Measurements from ENCODE around the gene COL13A1.

COL13A1 gene

DNA sequence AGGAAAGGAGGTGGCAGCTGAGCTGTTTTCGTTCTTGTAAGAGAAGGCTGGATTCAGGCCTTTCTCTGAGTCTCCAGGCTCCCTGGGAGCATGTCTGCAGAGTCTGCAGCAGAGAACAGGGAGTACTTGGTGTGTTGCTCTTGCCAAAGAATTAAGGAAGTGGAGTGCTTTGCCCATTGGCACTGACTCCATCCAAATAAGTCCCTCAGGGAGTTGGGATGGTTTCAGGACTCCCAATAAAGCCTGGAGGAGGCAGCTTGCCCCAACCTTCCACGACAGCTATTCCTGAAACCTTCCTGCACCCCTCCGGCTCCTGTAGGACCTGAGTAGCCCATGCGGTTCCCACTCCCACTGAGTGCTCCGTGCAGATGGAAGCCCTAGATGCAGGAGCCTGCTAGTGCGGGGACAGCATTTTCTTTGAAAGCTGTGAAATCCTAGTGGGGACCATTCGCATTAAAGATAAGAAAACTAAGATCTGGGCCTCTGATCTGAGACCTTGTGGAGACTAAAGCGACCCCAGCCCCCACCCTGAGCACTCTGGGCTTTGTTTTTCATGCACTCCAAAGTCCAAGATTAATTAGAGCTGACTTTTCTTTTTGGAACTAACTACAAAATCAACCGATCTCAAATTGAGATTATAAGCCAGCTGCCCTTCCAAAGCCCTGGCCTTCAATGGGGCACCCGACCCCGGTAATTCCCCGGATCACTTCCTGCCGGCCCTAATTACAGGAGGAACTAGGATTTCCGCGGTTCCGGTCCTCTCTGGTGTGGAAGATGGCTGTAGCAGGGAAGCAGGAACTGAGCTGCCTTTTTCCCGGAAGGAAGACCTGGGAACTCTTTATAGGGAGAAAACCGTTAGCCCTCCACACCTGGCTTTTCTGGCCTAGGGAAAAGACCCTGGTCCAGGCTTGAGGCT is 110.2 kb downstream of the COL13A1 start:
- Histone ChIP-seq H3K27me3 (ENCODE audit: control insufficient read depth, insufficient read depth, low read length) (no peaks in the 10 kb centered on the region; the same call in 1 of the 2 replicates), H3K4me3 (ENCODE audit: low read depth, low read length) (no peak overlapping the region), H3K4me1 (ENCODE audit: control insufficient read depth, insufficient read depth, low read length) (no peaks in the 10 kb centered on the region), H3K27ac (ENCODE audit: low read depth, low read length) (no peak overlapping the region), H3K9me3 (ENCODE audit: control insufficient read depth, insufficient read depth, low read length) (no peaks in the 10 kb centered on the region), H3K36me3 (ENCODE audit: control insufficient read depth, insufficient read depth, low read length) (no peaks in the 10 kb centered on the region), H3K9ac (ENCODE audit: low read depth, low read length) (no peak overlapping the region)

DNA sequence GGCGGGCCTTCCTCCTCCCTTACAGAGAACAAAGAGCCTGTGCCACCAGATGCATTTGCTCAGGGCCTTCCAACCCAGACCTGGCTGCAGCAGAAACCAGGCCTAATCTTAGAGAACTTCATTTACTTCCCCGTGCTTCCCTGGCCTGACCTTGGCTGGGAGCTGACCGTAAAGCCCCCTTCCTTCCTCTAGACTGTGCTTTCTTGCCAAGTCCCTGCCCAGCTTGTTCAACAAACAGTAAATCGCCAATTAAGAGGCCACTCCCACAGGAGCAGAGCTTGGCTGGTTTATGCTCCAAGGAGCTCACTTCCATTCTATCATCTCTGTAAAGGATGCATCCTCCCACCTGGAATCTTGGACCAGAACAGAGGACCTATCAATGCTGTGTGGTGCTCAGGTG is 110.9 kb downstream of the COL13A1 start:
- Histone ChIP-seq H3K9ac (ENCODE audit: low read depth, low read length) (no peak overlapping the region), H3K36me3 (ENCODE audit: control insufficient read depth, insufficient read depth, low read length) (no peaks in the 10 kb centered on the region), H3K4me3 (ENCODE audit: low read depth, low read length) (no peak overlapping the region), H3K9me3 (ENCODE audit: control insufficient read depth, insufficient read depth, low read length) (no peaks in the 10 kb centered on the region), H3K27me3 (ENCODE audit: control insufficient read depth, insufficient read depth, low read length) (no peaks in the 10 kb centered on the region; the same call in 1 of the 2 replicates), H3K4me1 (ENCODE audit: control insufficient read depth, insufficient read depth, low read length) (no peaks in the 10 kb centered on the region), H3K27ac (ENCODE audit: low read depth, low read length) (no peak overlapping the region)

DNA sequence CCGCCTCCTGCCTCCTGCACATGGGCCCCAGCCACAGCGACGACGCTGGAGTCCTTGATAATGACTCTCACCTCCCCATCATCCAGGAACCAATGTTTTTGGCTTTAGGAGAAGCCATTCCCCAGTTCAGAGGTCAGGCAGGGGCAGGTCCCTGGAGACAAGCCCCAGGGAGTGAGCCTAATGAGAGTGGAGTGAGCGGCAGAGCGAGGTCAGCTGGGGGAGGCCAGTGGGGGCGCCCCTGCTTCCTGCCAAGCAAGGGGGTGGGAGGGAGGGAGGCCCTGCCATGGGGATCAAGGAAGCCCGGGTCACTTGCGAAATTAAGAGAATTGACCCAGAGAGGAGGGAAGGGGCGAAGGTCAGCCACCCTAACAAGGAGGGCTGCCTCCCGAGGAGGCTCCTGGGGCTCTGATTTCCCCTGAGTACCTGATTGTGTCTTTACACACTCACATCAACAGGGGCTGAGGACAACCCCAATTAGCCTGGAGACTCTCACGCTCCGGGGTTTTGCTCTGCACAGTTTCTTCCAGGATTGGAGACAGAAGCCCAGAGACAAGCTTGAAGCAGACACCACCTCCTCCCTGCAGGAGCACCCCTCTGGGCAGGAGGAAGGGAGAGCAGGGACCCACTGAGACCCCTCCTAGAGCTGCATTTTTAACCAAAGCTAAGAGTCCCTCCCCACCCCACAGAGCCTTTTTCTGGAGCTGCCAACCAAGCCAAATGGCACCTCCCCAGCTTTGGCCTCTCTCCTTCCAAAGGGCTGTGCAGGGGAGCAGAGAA is 112.1 kb downstream of the COL13A1 start:
- Histone ChIP-seq H3K4me1 (ENCODE audit: control insufficient read depth, insufficient read depth, low read length) (no peaks in the 10 kb centered on the region), H3K36me3 (ENCODE audit: control insufficient read depth, insufficient read depth, low read length) (no peaks in the 10 kb centered on the region), H3K4me3 (ENCODE audit: low read depth, low read length) (no peak overlapping the region), H3K27me3 (ENCODE audit: control insufficient read depth, insufficient read depth, low read length) (no peaks in the 10 kb centered on the region; the same call in 1 of the 2 replicates), H3K27ac (ENCODE audit: low read depth, low read length) (no peak overlapping the region), H3K9me3 (ENCODE audit: control insufficient read depth, insufficient read depth, low read length) (no peaks in the 10 kb centered on the region), H3K9ac (ENCODE audit: low read depth, low read length) (no peak overlapping the region)

DNA sequence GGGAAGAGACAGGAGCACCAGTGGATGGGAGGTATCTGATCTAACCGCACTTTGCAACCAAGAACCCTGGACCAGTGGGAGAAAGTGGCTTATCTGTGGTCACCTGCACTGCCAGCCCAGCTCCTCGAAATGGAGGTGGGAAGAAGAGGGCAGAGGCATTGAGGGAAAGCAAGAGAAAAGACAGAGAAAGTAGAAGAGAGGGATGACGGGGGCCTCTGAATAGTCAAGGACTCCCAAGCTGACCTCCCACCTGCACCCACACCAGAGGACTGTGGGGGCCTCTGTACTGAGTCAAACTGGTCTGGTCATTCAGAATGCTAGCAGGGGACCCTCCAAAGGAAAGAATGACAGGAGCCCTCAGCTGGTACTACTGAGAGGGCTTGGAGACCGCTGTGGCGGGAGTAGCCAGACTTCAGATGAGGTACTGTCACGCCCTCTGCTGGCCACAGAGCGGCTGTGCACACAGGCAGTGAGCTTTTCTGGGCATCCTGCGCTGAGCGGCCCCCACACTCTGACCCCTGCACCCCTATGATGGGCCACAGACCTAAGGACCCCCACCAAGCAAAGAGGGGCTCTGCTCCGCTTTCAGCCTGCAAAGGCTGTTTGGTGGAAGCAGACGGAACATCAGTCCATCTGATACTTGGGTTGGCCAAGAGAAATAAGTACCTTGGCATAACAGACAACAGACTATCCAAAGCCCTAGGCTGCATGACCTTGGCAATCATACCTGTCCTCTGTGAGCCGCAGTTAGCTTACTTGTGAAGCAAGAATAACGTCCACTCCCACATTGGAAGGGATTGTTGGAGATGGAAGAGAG is 112.9 kb downstream of the COL13A1 start:
- Histone ChIP-seq H3K9me3 (ENCODE audit: control insufficient read depth, insufficient read depth, low read length) (no peaks in the 10 kb centered on the region), H3K9ac (ENCODE audit: low read depth, low read length) (no peak overlapping the region), H3K4me1 (ENCODE audit: control insufficient read depth, insufficient read depth, low read length) (no peaks in the 10 kb centered on the region), H3K36me3 (ENCODE audit: control insufficient read depth, insufficient read depth, low read length) (no peaks in the 10 kb centered on the region), H3K4me3 (ENCODE audit: low read depth, low read length) (no peak overlapping the region), H3K27ac (ENCODE audit: low read depth, low read length) (no peak overlapping the region), H3K27me3 (ENCODE audit: control insufficient read depth, insufficient read depth, low read length) (no peaks in the 10 kb centered on the region; the same call in 1 of the 2 replicates)

DNA sequence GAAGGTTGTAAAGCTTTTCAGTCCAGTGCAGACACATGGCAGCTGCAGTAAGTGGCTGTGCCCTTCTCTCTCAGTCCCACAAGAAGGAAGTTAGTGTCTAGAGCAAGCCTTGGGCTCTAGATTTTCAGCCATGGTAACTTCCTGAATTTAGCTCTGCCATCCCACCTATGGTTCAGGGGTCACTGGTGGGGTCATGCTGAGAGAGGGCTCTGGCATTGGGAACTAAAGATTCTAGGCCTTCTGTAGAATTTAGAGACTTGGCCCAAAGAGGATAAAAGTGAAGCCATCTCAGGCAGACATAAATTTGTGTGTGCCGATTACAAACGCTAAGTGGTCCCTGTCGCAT is 113.5 kb downstream of the COL13A1 start:
- Histone ChIP-seq H3K9me3 (ENCODE audit: control insufficient read depth, insufficient read depth, low read length) (no peaks in the 10 kb centered on the region), H3K9ac (ENCODE audit: low read depth, low read length) (no peak overlapping the region), H3K4me1 (ENCODE audit: control insufficient read depth, insufficient read depth, low read length) (no peaks in the 10 kb centered on the region), H3K36me3 (ENCODE audit: control insufficient read depth, insufficient read depth, low read length) (no peaks in the 10 kb centered on the region), H3K4me3 (ENCODE audit: low read depth, low read length) (no peak overlapping the region), H3K27me3 (ENCODE audit: control insufficient read depth, insufficient read depth, low read length) (no peaks in the 10 kb centered on the region; the same call in 1 of the 2 replicates), H3K27ac (ENCODE audit: low read depth, low read length) (no peak overlapping the region)

DNA sequence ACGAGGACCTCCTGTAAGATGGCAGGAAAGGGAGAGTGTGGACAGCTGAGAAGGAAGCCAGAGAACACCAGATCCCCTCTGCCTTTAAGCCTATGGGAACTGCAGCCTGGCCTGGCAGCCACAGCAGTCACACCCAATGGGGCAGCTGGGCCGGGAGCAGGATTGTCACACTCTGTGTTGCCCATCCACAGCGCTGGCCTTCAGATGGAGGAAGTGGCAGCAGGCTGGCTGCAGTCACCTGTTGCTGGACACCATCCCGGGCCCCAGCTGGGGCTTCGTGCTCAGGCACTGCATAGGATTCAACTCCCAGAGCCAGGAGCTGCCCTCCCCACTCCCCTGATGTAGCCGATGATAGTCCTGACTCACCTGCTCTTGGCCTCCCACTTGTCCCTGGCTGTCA is 114.4 kb downstream of the COL13A1 start:
- Histone ChIP-seq H3K27me3 (ENCODE audit: control insufficient read depth, insufficient read depth, low read length) (no peaks in the 10 kb centered on the region; the same call in 1 of the 2 replicates), H3K9me3 (ENCODE audit: control insufficient read depth, insufficient read depth, low read length) (no peaks in the 10 kb centered on the region), H3K27ac (ENCODE audit: low read depth, low read length) (no peak overlapping the region), H3K9ac (ENCODE audit: low read depth, low read length) (no peak overlapping the region), H3K4me1 (ENCODE audit: control insufficient read depth, insufficient read depth, low read length) (no peaks in the 10 kb centered on the region), H3K4me3 (ENCODE audit: low read depth, low read length) (no peak overlapping the region), H3K36me3 (ENCODE audit: control insufficient read depth, insufficient read depth, low read length) (no peaks in the 10 kb centered on the region)

DNA sequence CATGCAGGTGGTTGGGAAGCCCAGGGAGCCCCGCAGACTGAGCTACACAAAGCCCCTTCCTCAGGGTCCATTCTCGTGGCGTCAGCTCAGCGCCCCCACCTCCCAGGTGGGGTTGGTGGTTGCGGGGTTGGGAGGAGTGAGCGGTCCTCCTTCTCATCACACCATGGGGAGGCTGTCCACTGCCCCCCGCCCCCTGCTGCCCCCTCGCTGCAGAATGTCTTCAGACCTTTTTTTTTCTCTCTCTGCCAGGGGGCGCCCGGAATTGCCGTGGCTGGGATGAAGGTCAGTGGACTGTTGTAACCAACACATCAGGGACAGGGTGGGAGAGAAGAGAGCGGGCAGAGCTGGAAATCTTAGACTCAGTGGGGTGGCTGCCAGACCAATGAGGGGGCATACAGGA is 116.3 kb downstream of the COL13A1 start:
- Histone ChIP-seq H3K27me3 (ENCODE audit: control insufficient read depth, insufficient read depth, low read length) (no peaks in the 10 kb centered on the region), H3K36me3 (ENCODE audit: control insufficient read depth, insufficient read depth, low read length) (no peaks in the 10 kb centered on the region), H3K4me3 (ENCODE audit: low read depth, low read length) (no peak overlapping the region), H3K9ac (ENCODE audit: low read depth, low read length) (no peak overlapping the region), H3K4me1 (ENCODE audit: control insufficient read depth, insufficient read depth, low read length) (no peaks in the 10 kb centered on the region), H3K9me3 (ENCODE audit: control insufficient read depth, insufficient read depth, low read length) (no peaks in the 10 kb centered on the region), H3K27ac (ENCODE audit: low read depth, low read length) (no peak overlapping the region)

DNA sequence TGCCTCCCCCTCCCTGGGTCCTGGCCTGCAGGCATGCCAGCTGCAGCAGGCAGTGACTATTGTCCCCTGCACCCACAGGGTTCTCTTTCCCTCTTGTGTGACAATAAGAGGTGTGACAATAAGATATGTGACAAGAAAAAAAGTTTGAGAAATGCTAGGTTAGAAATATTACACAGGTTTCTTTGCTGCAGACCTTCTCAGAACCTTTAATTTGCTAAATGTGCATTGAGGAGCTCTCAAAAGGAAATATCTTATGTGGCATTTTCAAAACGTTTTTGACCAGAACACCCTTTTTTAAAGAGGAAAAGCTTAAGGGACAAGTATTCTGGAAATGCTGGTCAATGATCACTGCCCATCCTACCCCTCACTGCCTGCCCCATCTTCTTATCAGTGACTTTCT is 117.5 kb downstream of the COL13A1 start:
- no peaks in the 10 kb centered on the region for H3K27me3 ChIP-seq (ENCODE audit: control insufficient read depth, insufficient read depth, low read length)
- H3K4me3 ChIP-seq (ENCODE audit: low read depth, low read length), result no peak overlapping the region
- H3K27ac ChIP-seq (ENCODE audit: low read depth, low read length), result no peak overlapping the region
- H3K9me3 ChIP-seq (ENCODE audit: control insufficient read depth, insufficient read depth, low read length), result no peaks in the 10 kb centered on the region
- no peaks in the 10 kb centered on the region for H3K4me1 ChIP-seq (ENCODE audit: control insufficient read depth, insufficient read depth, low read length)
- H3K9ac ChIP-seq (ENCODE audit: low read depth, low read length), result no peak overlapping the region
- H3K36me3 ChIP-seq (ENCODE audit: control insufficient read depth, insufficient read depth, low read length), result no peaks in the 10 kb centered on the region

DNA sequence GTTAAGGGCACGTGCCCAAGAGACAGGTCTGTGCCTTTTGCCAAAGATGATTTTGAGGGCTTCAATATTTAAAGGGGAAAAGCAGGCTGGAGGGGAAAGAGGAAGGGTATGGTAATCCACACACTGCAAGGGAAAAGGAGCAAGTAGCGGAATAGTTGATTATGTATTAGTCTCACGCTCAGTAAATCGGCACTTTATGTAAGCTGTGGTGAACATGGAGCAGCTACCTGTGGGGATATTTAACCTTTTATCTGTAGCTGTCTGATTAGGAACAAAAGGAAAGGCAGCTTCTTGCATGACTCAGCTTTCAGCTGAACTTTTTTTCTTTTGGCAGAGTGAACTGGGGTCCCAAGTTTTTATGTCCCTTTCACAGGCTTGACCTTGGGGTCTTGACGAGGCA is 123.4 kb downstream of the COL13A1 start:
- H3K36me3 ChIP-seq (ENCODE audit: control insufficient read depth, insufficient read depth, low read length), result no peaks in the 10 kb centered on the region
- peaks cover 5% of the 10 kb centered on the region; the same call in 1 of the 2 replicates for H3K4me1 ChIP-seq (ENCODE audit: control insufficient read depth, insufficient read depth, low read length)
- H3K4me3 ChIP-seq (ENCODE audit: low read depth, low read length), result no peak overlapping the region
- no peaks in the 10 kb centered on the region for H3K27me3 ChIP-seq (ENCODE audit: control insufficient read depth, insufficient read depth, low read length)
- H3K9ac ChIP-seq (ENCODE audit: low read depth, low read length), result no peak overlapping the region
- H3K9me3 ChIP-seq (ENCODE audit: control insufficient read depth, insufficient read depth, low read length), result no peaks in the 10 kb centered on the region; the same call in 1 of the 2 replicates
- H3K27ac ChIP-seq (ENCODE audit: low read depth, low read length), result no peak overlapping the region

DNA sequence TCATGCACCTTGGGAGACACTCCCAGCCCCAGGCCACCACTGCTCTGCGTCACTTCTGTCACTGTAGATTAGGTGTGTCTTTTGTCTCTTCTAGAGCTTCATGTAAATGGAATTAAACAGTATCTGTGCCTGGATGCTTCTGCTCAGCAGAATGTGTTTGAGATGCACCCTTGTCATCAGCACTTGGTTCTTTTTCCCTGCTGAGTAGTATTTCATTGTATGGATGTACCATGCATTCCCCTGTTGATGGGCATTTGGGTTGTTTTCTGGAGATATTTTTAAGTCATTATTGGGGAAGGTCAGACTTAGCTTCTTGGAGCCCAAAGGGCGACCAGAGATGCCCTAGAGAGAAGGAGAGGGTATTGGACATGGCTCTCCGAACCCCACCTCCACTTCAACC is 126.6 kb downstream of the COL13A1 start:
- H3K27ac ChIP-seq (ENCODE audit: low read depth, low read length), result no peak overlapping the region
- no peak overlapping the region for H3K9ac ChIP-seq (ENCODE audit: low read depth, low read length)
- no peaks in the 10 kb centered on the region for H3K27me3 ChIP-seq (ENCODE audit: control insufficient read depth, insufficient read depth, low read length)
- H3K36me3 ChIP-seq (ENCODE audit: control insufficient read depth, insufficient read depth, low read length), result no peaks in the 10 kb centered on the region
- H3K9me3 ChIP-seq (ENCODE audit: control insufficient read depth, insufficient read depth, low read length), result no peaks in the 10 kb centered on the region; the same call in 1 of the 2 replicates
- no peak overlapping the region for H3K4me3 ChIP-seq (ENCODE audit: low read depth, low read length)
- H3K4me1 ChIP-seq (ENCODE audit: control insufficient read depth, insufficient read depth, low read length), result peaks cover 5% of the 10 kb centered on the region; the same call in 1 of the 2 replicates
